IMR-90 (cell line): ENCODE results near the gene DPEP3. TPM values are rescaled to one million over a fixed set of nuclear protein-coding genes. Genes with fewer than 3 reads are reported as not detected.

Experiments
- ATAC-seq: fragments of 200-7000 bp; cut with Tn5 transposase; 2 replicates; pipeline ENCODE4 v1.9.1; 2020; ENCODE audit warnings: low read depth, mild to moderate bottlenecking, moderate library complexity
- BruUV-seq: library from RNA; stranded (reverse); fragments of 400-500 nt; replicated peaks from 2 replicates; lab custom pipeline; 2021; lab: Mats Ljungman, UMichigan
- CTCF ChIA-PET: fragments of 300-600 bp; formaldehyde crosslinking; extraction: SDS; loops from one replicate; lab custom pipeline; 2021; ENCODE audit warnings: antibody characterized with exemption; lab: Yijun Ruan, JAX
- POLR2A ChIA-PET: fragments of 300-600 bp; sonication (Branson Sonifier 250); formaldehyde crosslinking; loops from one replicate; lab custom pipeline; 2022; ENCODE audit warnings: antibody characterized with exemption; ENCODE audit not compliant: unreplicated experiment; lab: Charles Lee
- DNase-seq: peaks from one replicate; pipeline ENCODE4 v3.0.0; 2013
- H2AFZ ChIP-seq: replicated peaks from 2 replicates; pipeline ENCODE3; 2013; ENCODE audit warnings: low read length, mild to moderate bottlenecking; ENCODE audit not compliant: poor library complexity
- H2AK5ac ChIP-seq: 2 replicates; pipeline ENCODE4 v1.6.1; 2013; ENCODE audit warnings: low read depth, low read length, inconsistent platforms
- H2AK9ac ChIP-seq: replicated peaks from 2 replicates; pipeline ENCODE3; 2013; ENCODE audit warnings: mild to moderate bottlenecking, low read depth, low read length, moderate library complexity; ENCODE audit not compliant: poor library complexity
- H2BK120ac ChIP-seq: 2 replicates; pipeline ENCODE4 v1.6.1; 2013; ENCODE audit warnings: low read depth, low read length, inconsistent platforms
- H2BK15ac ChIP-seq: 3 replicates; pipeline ENCODE4 v1.6.1; 2013; ENCODE audit warnings: low read depth, low read length, inconsistent platforms
- H2BK20ac ChIP-seq: 2 replicates; pipeline ENCODE4 v1.6.1; 2013; ENCODE audit warnings: low read depth, mild to moderate bottlenecking, inconsistent platforms, low read length, moderate library complexity
- H2BK5ac ChIP-seq: 2 replicates; pipeline ENCODE4 v1.6.1; 2013; ENCODE audit warnings: mild to moderate bottlenecking, low read depth, low read length, inconsistent platforms; ENCODE audit not compliant: poor library complexity, severe bottlenecking
- H3K14ac ChIP-seq: replicated peaks from 2 replicates; pipeline ENCODE4 v1.6.1; 2013; ENCODE audit warnings: low read depth, low read length, inconsistent platforms
- H3K18ac ChIP-seq: 2 replicates; pipeline ENCODE4 v1.6.1; 2013; ENCODE audit warnings: low read depth, low read length, control low read depth
- H3K23ac ChIP-seq: 2 replicates; pipeline ENCODE4 v1.6.1; 2013; ENCODE audit warnings: low read depth, low read length, inconsistent platforms
- H3K27ac ChIP-seq: 2 replicates; pipeline ENCODE4 v1.5.1; 2013; ENCODE audit warnings: mild to moderate bottlenecking, control low read depth, low read length; ENCODE audit not compliant: insufficient read depth
- H3K27me3 ChIP-seq: 2 replicates; pipeline ENCODE4 v1.6.1; 2013; ENCODE audit warnings: low read length; ENCODE audit not compliant: control insufficient read depth, insufficient read depth
- H3K36me3 ChIP-seq: 2 replicates; pipeline ENCODE4 v1.6.1; 2013; ENCODE audit warnings: low read length, mixed read lengths; ENCODE audit not compliant: control insufficient read depth, insufficient read depth
- H3K4ac ChIP-seq: 2 replicates; pipeline ENCODE4 v1.6.1; 2013; ENCODE audit warnings: low read depth, low read length, inconsistent platforms
- H3K4me1 ChIP-seq: 2 replicates; pipeline ENCODE4 v1.6.1; 2013; ENCODE audit warnings: low read length, mixed read lengths; ENCODE audit not compliant: control insufficient read depth, insufficient read depth
- H3K4me2 ChIP-seq: 2 replicates; pipeline ENCODE4 v1.6.1; 2013; ENCODE audit warnings: low read depth, mild to moderate bottlenecking, control low read depth, low read length, moderate library complexity
- H3K4me3 ChIP-seq: 2 replicates; pipeline ENCODE4 v1.5.1; 2013; ENCODE audit warnings: low read depth, mild to moderate bottlenecking, control low read depth, low read length, moderate library complexity; ENCODE audit not compliant: insufficient read depth
- H3K56ac ChIP-seq: 2 replicates; pipeline ENCODE4 v1.6.1; 2013; ENCODE audit warnings: low read length, inconsistent platforms; ENCODE audit not compliant: insufficient read depth; ENCODE audit errors: extremely low read depth
- H3K79me1 ChIP-seq, 2 experiments: 2 replicates each; pipeline ENCODE4 v1.6.1; 2013; ENCODE audit warnings: low read length in 2 of 2, inconsistent platforms in 1 of 2, low read depth in 1 of 2
- H3K9ac ChIP-seq: 2 replicates; pipeline ENCODE4 v1.6.1; 2013; ENCODE audit warnings: low read depth, low read length, control low read depth
- H3K9me1 ChIP-seq: 2 replicates; pipeline ENCODE4 v1.6.1; 2013; ENCODE audit warnings: low read length, inconsistent platforms; ENCODE audit not compliant: insufficient read depth
- H3K9me3 ChIP-seq: 2 replicates; pipeline ENCODE4 v1.6.1; 2013; ENCODE audit warnings: low read length; ENCODE audit not compliant: control insufficient read depth, insufficient read depth
- H4K20me1 ChIP-seq: 2 replicates; pipeline ENCODE4 v1.6.1; 2013; ENCODE audit warnings: low read length, inconsistent platforms; ENCODE audit not compliant: insufficient read depth
- H4K5ac ChIP-seq: 2 replicates; pipeline ENCODE4 v1.6.1; 2013; ENCODE audit warnings: mild to moderate bottlenecking, low read depth, low read length, control low read depth
- H4K8ac ChIP-seq, 2 experiments: 2 replicates each; pipeline ENCODE4 v1.6.1; 2013; ENCODE audit warnings: low read depth in 2 of 2, low read length in 2 of 2, control low read depth in 1 of 2, inconsistent platforms in 1 of 2
- H4K91ac ChIP-seq: 2 replicates; pipeline ENCODE4 v1.6.1; 2013; ENCODE audit warnings: low read depth, low read length, inconsistent platforms; ENCODE audit not compliant: insufficient read depth
- BHLHE40 ChIP-seq: fragments of 150-350 bp; IDR thresholded peaks from 2 replicates; pipeline ENCODE4 v1.6.1; 2016; ENCODE audit warnings: mild to moderate bottlenecking, low read depth, low read length
- CEBPB ChIP-seq: IDR thresholded peaks from 2 replicates; pipeline ENCODE4 v1.6.1; 2012; ENCODE audit warnings: low read depth, low read length, improper control_type of control experiment
- MAZ ChIP-seq: IDR thresholded peaks from 2 replicates; pipeline ENCODE4 v1.6.1; 2012; ENCODE audit warnings: low read depth, mild to moderate bottlenecking, low read length, improper control_type of control experiment, moderate library complexity, borderline replicate concordance
- RAD21 ChIP-seq: IDR thresholded peaks from 2 replicates; pipeline ENCODE4 v1.6.1; 2012; ENCODE audit warnings: low read length, improper control_type of control experiment
- RCOR1 ChIP-seq: IDR thresholded peaks from 2 replicates; pipeline ENCODE4 v1.6.1; 2012; ENCODE audit warnings: mild to moderate bottlenecking, low read length, improper control_type of control experiment; ENCODE audit not compliant: insufficient replicate concordance
- RFX5 ChIP-seq: IDR thresholded peaks from 2 replicates; pipeline ENCODE4 v1.8.0; 2012; ENCODE audit warnings: low read depth, mild to moderate bottlenecking, low read length, moderate library complexity
- SMC3 ChIP-seq: fragments of 150-350 bp; IDR thresholded peaks from 2 replicates; pipeline ENCODE4 v1.6.1; 2016; ENCODE audit warnings: low read depth, mild to moderate bottlenecking, antibody characterized with exemption, low read length, moderate library complexity
- WGBS, 2 experiments: methylation state at CpG; one replicate each; pipeline versions ENCODE4 v1.1.5 to v1.1.7; 2013; ENCODE audit warnings: missing lambda C conversion rate in 2 of 2; ENCODE audit not compliant: insufficient read length in 1 of 2; ENCODE audit errors: extremely low coverage in 2 of 2; 5-methylcytosine and 5-hydroxymethylcytosine counted together
- dilution Hi-C: fragments of 300-500 bp; cut with HindIII; formaldehyde crosslinking; loops from one replicate; pipeline ENCODE4 v1.14.3; 2018; ENCODE audit warnings: low sequenced_read_pairs; ENCODE audit not compliant: unreplicated experiment
- in situ Hi-C: fragments of 300-500 bp; cut with MboI; formaldehyde crosslinking; loops from 3 replicates; pipeline ENCODE4 v1.14.3; 2019; ENCODE audit warnings: low sequenced_read_pairs, inconsistent platforms, mixed read lengths
- intact Hi-C: fragments of 100-400 bp; cut with micrococcal nuclease; formaldehyde crosslinking; loops from 2 replicates; pipeline ENCODE4 v1.10.0; 2022
- polyA plus RNA-seq, 3 experiments: library from polyadenylated mRNA; depleted of rRNA; stranded (reverse); fragments of >200 nt; gene quantifications; 2 replicates each; pipeline ENCODE4 v1.2.3, GENCODE V29; 2012; ENCODE audit warnings: low replicate concordance in 1 of 3
- total RNA-seq: library from RNA; depleted of rRNA; stranded (reverse); fragments of >200 nt; gene quantifications from 2 replicates; pipeline ENCODE4 v1.2.3, GENCODE V29; 2012

Gene DPEP3
- total and polyA plus RNA-seq, 2 of the 4 experiments (the other 2 are of a cell fraction), result not detected

GRCh38 chr16:67935402-67936123, 44.7 kb downstream of the DPEP3 start (continued):
- TF ChIP-seq RFX5 (no peak), BHLHE40 (no peak), CEBPB (no peak)

GRCh38 chr16:67935101-67935401, 45.2 kb downstream of the DPEP3 start:
- 3% methylated on average over 5 of the region's 13 CpGs; no CpG with 5 or more reads in 1 of the 2 experiments for WGBS, 2 experiments
- ATAC-seq (peak; percentile 6), DNase-seq (no peak)
- Histone ChIP-seq H3K14ac (peak overlapping the region; percentile 92), H3K4me3 (peak overlapping the region; percentile 94), H3K27me3 (no peaks in the 10 kb centered on the region), H3K9me3 (no peaks in the 10 kb centered on the region), H3K36me3 (peaks cover 18% of the 10 kb centered on the region), H3K4me2 (peak overlapping the region; percentile 94), H3K79me1 (peaks cover 9 to 47% of the 10 kb centered on the region in 2 experiments; a peak in 3 of 4 replicates), H3K9ac (peak overlapping the region; percentile 64), H3K18ac (no peak overlapping the region), H2AK5ac (peak overlapping the region; percentile 97), H2AFZ (peak overlapping the region; percentile 99), H4K5ac (peak overlapping the region; percentile 83; the same call in 1 of the 2 replicates), H3K56ac (no peak overlapping the region), H4K8ac (peak overlapping the region; percentile 89 to 97; a peak in 3 of 4 replicates), H2BK20ac (no peak overlapping the region), H3K23ac (peak overlapping the region; percentile 72), H3K27ac (peak overlapping the region; percentile 36), H3K4me1 (peaks cover 11% of the 10 kb centered on the region), H4K20me1 (peaks cover 9% of the 10 kb centered on the region), H2BK5ac (no peak overlapping the region), H3K4ac (peak overlapping the region; percentile 90), H2BK15ac (no peak overlapping the region), H4K91ac (peak overlapping the region; percentile 76), H3K9me1 (peaks cover 12% of the 10 kb centered on the region), H2AK9ac (peak overlapping the region; percentile 99), H2BK120ac (no peak overlapping the region)
- dilution Hi-C loops (no loop called here), in situ Hi-C loops (loop anchor here (25.0 kb wide), 1 partner anchor 398 kb away; the partner anchor contains the start of gene RIPOR1), intact Hi-C loops (loop anchor here (1.0 to 5.0 kb wide), 2 partner anchors 105 to 373 kb away; partner anchors contain the start of gene CTCF)
- BruUV-seq, result no TSS peak
- ChIA-PET CTCF (interaction anchor here (3.0 kb wide), 1 partner anchor 119 kb away, joined by 16 read pairs; no protein-coding TSS in a partner anchor), POLR2A (interaction anchor here (0.5 kb wide), 2 partner anchors 131 to 151 kb away, joined by 3 read pairs; no protein-coding TSS in a partner anchor)
- TF ChIP-seq RAD21, result no peak
- no peak for TF ChIP-seq SMC3
- no peak for TF ChIP-seq BHLHE40
- TF ChIP-seq MAZ, result no peak
- no peak for TF ChIP-seq RCOR1
